ENCODE measurements around the gene CDKL1.
"Not testable (repeated sequence)": the region's sequence is repeated elsewhere in the genome, so short reads cannot be mapped to it uniquely, and the experiment has no call there.

The CDKL1 gene

DNA sequence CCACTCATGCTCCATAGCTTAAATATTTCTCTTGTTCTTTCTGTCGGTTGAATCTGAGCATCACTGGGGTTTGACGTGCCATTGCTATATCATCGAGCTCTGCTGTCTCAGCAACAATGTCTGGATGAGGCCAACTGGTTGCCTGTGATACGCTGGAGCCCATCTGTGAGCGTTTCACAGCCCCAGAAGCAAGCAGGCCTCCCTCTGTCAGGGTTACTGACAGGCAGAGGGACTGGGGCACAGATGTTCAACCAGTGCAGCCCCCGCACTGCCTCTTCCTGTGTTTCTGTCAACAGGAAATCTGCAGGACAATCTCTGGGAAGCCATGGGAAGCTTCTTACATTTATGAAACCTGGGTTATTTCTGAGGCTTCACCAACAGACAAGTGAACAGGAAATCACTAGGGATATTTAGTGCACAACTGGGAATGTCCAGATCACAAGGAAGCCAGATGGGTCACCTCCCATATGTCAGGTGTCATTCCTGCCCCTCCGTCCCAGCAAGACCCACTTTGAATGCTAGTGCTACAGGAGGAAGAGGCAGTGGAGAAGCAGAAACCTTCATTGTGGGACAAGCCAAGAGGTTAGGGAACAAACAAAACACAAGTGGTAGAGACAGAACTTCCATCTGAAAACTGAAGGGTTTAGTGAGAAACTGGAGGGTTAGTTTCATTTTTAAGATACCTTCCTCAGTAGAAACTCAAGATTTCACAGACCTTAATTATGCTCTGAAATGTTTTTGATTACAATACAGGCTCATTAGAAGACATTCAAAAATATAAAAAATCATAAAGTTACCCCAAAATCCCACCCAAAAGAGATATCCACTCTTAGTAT lies 60.5 kb downstream of the CDKL1 start:
- FAIRE-seq (no peak), DNase-seq (ENCODE audit: insufficient read length, low spot score) (no peak)

DNA sequence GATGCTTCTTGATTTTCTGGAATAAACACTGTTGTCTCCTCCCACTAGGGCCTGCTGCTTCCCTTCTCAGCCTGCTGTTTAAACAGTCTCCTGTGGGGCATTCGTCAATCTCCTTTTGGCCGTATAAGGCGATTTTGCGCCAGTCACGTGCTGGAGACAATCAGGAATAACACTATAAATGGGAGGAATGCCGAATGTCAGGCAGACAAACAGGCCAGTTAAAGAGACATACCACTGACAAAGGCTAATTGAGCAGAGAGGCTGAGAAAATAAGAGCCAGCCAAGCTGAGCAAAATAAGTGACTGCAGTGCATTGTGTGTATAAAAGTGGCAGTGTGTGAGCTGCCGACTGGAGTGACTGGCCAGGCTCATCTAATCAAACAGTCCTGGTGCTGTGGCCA lies 61.3 kb downstream of the CDKL1 start:
- DNase-seq (ENCODE audit: insufficient read length, low spot score), result no peak
- no peak for FAIRE-seq

DNA sequence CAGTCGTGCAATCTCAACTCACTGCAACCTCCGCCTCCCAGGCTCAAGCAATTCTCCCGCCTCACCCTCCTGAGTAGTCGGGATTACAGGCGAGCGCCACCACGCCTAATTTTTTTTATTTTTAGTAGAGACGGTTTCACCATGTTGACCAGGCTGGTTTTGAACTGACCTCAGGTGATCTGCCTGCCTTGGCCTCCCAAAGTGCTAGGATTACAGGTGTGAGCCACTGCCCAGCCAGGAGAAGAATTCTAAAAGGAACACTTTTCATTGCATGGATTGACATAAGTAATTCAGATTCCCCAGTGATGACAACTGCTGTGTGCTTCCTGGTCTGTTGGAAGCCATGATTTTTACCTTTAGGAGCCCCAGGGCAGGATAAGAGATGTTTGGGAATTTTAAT lies 62.5 kb downstream of the CDKL1 start:
- FAIRE-seq, result no peak

DNA sequence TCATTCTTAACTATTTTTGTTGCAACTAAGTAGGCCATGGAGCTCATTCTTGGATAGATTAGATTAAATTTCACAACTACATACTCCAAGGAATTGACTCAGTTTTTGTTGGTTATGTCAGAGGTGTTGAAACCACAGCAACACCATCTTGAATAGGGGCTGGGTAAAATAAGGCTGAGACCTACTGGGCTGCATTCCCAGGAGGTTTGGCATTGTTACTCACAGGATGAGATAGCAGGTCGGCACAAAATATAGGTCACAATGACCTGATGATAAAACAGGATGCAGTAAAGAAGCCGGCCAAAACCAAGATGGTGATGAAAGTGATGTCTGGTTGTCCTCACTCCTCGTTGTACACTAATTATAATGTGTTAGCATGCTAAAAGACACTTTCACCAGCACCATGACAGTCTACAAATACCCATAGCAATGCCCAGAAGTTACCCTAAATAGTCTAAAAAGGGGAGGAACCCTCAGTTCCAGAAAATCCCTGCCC lies 63.6 kb downstream of the CDKL1 start:
- FAIRE-seq (no peak), DNase-seq (ENCODE audit: insufficient read length, low spot score) (no peak)

More for the DNA sequence above, 62.5 kb downstream of the CDKL1 start:
- DNase-seq (ENCODE audit: insufficient read length, low spot score), result no peak

DNA sequence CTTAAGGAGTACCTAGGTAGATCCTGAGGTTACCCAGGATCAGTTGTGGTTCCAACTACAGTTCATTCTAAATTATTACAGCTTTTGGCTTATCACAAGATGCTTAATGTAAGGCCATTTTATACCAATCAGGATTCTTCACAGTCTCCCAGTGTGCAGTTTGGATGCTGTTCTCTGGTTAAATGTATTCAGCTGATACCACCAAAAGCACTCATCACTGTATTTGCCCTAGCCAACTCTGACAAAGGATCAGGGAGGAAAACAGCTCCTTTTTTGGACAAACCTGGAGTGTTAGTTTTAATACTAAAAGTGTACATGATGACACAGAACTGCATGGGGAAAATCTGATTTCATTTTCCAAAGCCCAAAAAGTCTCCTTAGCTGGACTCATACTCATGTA lies 65.1 kb downstream of the CDKL1 start:
- FAIRE-seq (no peak), DNase-seq (ENCODE audit: insufficient read length, low spot score) (no peak)

DNA sequence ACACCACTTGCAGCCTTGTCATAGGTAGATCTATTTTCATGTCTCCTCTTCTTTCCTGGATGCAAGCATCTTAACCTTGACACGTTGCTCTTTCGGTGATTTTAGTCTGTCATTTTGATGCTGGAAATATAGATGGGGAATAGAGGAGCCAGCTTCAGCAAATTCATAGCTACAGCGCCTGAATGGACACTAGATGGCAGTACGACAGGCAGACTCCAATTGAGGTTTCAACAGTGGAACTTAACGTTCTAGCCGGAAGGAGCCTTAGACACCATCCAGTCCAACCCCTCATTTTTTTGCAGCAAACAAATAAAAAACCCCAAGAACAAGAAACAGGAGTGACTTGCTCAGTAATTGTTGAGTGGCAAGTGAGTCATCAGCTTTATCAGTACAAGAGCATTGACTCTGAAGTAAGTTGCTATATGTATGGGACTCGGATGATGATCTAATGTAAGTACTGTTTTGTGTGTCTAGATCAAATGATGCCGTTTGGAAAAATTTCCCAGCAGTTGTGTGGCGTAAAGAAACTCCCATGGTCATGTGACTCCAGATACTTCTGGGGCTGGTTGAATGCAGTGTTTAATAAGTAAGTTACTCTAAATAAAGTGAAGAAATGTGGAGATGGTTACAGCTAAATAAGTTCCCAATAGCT lies 75.5 kb downstream of the CDKL1 start:
- DNase-seq (ENCODE audit: insufficient read length, low spot score) (peak; percentile 77), FAIRE-seq (peak; percentile 74)

DNA sequence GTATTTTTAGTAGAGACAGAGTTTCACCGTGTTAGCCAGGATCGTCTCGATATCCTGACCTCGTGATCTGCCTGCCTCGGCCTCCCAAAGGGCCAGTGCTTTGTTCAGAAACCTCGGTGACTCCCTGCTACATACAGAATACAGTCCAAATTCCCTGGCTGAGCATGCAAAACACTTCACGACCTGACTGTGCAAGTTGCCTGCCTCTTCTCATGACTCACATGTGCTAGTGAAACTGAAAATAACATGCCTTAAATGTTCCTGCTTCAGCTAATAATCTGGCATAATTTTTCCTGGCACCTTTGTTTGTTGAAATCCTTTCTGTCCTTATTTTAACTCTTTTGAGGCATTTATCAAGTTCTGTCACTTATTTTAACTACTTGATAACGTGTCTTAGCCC lies 76.4 kb downstream of the CDKL1 start:
- FAIRE-seq (no peak), DNase-seq (ENCODE audit: insufficient read length, low spot score) (no peak)

DNA sequence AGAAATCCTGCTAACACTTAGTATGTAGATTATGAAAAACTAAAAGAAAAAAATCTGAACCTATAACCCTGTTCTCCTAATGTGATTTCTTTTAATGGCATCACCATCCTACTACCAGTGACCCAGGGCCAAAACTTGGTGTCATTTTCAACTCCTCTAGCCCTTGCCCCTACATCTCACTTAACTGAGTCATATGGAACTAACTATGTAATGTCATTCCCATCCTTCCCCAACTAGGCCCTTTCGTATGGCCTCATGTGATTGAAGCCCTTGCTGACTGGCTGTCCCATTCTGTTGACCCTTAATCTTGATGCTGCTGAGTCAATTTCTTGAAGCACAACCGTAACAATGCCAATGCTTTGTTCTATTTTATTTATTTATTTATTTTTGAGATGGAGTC lies 77.0 kb downstream of the CDKL1 start:
- DNase-seq (ENCODE audit: insufficient read length, low spot score), result no peak
- no peak for FAIRE-seq

DNA sequence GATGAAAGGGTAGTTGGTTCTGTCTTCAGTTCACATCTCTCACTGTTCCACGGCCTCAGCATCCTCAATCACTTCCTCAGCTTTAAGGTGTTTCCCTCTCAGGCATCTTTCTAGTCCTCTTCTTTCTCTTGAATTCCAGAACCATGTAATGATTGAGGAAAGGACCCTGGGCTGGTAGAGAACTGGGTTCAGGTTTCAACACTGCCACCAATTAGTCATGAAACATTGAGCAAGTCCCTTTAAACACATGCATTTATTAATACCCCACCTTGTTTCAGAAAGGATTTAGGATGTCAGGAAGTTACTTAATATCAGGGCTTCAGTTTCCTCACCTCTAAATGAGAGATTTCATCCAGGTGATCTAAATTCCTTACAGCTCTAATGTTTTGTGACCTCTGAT lies 77.4 kb downstream of the CDKL1 start:
- no peak for DNase-seq (ENCODE audit: insufficient read length, low spot score)

DNA sequence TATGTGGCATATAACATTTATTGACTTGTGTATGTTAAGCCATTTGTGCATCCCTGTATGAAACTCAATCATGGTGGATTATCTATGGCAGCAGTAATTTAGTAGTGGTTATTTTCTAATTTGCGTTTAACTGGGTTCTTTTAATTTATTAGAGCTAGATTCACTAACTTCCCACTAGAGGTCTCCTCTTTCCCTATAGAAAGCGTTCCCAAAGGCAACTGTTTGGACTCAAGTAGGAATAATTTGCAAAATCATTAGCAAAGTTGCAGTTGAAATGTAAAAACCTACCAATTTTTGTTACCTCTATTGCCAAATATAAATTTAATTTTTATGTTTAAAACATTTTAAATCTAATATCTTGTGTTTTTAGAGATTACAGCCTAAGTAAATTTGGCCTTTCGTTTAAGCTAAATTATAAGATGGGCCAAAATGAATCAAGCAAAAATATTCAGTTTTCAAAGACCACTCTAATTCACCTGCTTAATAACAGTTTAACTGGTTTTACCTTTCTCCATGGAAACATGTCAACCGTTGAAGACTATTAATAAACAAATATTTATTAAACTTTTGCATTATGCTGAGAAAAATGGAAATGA lies 78.6 kb downstream of the CDKL1 start:
- FAIRE-seq (no peak), DNase-seq (ENCODE audit: insufficient read length, low spot score) (peak; percentile 20)

More for the DNA sequence above, 77.4 kb downstream of the CDKL1 start:
- no peak for FAIRE-seq

DNA sequence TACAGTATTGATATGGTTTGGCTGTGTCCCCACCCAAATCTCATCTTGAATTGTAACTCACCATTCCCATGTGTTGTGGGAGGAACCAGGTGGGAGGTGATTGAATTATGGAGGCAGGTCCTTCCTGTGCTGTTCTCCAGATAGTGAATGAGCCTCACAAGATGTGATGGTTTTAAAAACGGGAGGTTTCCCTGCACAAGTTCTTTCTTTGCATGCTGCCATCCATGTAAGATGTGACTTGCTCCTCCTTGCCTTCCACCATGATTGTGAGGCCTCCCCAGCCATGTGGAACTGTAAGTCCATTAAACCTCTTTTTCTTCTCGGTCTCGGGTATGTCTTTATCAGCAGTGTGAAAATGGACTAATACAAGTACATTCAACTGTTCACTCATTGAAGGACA lies 82.6 kb downstream of the CDKL1 start:
- DNase-seq (ENCODE audit: insufficient read length, low spot score), result not testable (repeated sequence)

DNA sequence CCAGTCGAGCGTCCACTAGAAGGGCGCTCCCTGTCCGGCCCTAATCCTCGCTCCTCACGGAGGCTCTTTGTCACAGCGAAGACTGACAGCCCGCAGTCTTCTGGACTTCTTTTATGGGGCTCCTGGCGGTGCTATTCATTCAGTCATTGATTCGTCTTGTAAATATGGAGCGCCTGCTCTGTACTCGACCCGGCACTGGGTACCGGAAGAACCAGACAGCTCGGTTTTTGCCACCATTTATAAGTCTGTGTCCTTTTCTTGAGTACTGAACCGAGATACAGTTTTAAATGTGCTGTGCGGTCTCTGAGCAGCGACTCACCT lies 84.0 kb downstream of the CDKL1 start:
- DNase-seq (ENCODE audit: insufficient read length, low spot score), result no peak
- FAIRE-seq, result no peak

More for the DNA sequence above, 82.6 kb downstream of the CDKL1 start:
- not testable (repeated sequence) for FAIRE-seq

DNA sequence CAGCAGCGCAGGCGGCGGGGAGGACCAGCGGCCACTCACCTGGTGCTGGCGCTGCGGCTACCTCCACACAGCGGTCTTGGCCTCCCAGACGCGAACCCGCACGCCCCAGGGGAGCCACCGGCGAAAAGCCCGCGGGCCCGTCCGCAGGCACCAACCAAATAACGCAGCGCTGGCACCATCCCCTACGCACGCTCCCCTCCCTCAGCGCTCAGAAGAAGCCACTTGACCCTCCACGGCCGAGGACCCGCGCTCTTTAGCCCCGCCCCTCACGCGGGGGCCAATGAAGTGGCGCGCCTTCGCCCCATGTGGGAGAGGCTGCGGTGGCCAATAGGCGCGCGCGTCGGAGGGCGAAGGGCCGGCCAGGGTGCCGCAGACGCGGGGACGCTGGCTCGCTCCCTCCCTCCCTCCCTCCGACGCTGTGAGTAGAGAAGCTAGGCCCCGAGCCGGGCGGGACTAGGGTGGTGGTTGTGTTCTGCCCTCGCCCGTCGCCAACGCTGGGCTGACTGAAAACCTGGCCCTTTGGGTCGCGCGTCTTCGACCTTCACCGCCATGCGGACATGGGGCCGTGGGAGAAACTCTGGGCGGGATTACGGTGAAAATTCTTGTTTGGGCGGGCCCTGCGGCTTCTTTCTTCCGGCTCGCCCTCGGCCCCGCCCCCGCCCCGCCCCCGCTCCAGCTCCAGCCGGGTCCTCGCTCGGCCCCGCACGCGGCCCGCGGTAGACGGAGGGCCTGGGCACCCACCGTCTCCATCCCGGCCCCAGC lies 84.5 kb downstream of the CDKL1 start, which contains the start of the genes DMAC2L and L2HGDH:
TSS of gene DMAC2L (plus strand) at position 353 of the 762 bp plus-strand sequence. CDS start 9,164 bp downstream, outside the sequence.
TSS of gene L2HGDH (minus strand) at position 258 of the 762 bp plus-strand sequence. CDS start at position 179, 79 bp downstream.
- DNase-seq (ENCODE audit: insufficient read length, low spot score), result peak; percentile 91
- FAIRE-seq, result peak; percentile 65

DNA sequence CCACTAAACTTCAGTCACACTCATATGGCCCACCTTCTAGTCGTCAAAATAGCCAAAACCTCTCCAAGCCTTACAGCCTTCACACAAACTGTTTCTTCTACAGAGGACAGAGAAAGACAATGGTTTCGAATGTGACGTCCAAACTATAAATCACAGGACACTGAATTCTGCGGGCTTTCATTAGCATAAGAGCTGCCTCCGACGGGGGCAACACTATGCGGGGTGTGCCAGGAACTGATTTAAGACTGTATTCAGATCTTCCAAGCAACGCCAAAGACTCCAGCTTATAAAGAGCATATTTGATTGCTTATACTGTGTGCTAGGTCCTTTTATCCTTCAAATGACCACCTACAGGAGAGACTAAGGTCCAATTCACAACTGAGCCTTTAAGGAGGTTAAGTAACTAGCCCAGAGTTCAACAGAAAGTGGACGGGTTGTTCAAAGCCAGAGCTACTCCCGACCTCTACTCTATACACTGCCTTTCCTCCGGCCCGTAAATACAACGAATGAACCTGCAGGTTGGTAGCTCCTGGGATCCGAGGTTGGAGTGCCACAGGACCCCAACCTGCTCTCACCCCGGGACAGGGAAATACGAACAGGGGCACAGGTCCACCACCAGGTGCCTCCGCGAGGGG lies 85.2 kb downstream of the CDKL1 start:
- DNase-seq (ENCODE audit: insufficient read length, low spot score), result peak; percentile 65
- FAIRE-seq, result no peak

DNA sequence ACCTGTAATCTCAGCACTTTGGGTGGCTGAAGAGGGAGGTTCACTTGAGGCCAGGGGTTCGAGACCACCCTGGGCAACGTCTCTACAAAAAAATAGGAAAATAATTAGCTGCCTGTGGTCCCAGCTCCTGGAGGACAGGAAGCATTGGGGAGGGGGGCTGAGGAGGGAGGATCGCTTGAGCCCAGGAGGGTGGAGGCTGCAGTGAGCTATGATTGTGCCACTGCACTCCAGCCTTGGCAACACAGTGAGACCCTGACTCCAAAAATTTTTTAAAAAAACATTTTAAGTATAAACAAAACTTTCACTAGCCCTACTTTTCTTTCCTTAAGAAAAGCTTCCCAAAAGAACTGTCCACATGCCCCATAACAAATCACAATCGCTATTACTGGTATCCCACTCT lies 86.2 kb downstream of the CDKL1 start:
- DNase-seq (ENCODE audit: insufficient read length, low spot score) (no peak), FAIRE-seq (no peak)

DNA sequence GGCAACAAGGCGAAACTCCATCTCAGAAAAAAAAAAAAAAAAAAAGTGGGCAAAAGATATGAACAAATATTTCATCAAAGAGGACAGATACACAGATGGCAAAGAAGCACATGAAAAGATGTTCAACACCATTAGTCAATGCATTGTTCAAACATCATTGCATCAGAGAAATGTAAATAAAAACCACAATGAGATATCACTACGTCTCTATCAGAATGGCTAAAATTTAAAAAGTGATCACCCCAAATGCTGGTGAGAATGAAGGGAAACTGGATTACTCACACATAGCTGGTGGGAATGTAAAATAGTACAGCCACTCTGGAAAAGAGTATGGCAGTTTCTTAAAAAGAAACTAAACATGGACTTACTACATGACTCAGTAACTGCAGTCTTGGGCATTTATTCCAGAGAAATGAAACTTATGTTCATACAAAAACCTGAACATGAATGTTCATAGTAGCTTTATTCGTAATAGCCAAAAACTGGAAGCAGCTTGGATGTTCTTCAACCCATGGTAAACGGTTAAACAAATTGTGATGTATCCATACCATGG lies 88.2 kb downstream of the CDKL1 start:
- FAIRE-seq (no peak), DNase-seq (ENCODE audit: insufficient read length, low spot score) (no peak)

DNA sequence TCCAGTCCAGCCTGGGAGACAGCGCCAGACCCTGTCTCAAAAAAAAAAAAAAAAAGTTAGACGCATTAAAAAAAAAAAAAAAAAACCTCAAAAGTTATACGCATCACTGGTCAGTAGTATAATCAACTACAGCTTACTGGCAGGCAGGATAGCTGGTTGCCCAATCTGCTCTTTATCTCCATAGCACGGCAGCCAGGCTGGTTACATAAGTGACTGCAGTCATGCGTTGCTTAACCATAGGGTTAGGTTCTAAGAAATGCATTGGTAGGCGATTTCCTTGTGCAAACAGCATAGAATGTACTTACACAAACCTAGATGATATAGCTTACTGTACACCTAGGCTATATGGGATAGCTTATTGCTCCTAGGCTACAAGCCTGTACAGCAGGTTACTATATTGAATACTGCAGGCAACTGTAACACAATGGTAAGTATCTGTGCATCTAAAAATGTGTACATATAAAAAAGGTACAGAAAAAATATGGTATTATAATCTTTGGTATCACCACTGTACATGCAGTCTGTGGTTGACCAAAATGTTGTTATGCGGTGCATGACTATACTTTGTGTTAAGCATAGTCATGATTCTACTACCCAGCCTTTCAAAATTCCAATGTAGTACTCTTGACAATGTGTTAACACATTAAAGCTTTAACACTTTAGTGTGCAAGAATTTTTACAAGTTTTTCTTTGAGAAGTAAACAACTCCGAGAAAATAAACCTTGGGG lies 92.8 kb downstream of the CDKL1 start:
- DNase-seq (ENCODE audit: insufficient read length, low spot score) (no peak), FAIRE-seq (no peak)

DNA sequence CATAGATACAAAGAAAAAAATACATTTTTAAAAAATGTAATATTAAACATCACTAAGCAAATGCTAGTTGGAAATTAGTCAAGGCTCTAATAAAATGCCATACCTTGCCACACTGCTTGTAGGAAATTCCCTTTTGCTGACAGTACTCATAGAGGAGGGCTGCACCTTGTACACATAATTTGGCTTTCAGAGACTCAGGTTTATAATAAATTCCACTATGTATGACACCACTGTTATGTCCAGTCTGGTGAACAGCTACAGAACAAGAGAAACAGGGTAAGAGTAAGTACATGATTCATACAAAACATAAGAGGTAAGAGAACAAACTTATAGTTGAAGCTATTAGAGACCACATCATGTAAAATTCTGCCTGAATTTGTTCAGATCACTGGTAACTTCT lies 94.8 kb downstream of the CDKL1 start:
- FAIRE-seq (no peak), DNase-seq (ENCODE audit: insufficient read length, low spot score) (no peak)

DNA sequence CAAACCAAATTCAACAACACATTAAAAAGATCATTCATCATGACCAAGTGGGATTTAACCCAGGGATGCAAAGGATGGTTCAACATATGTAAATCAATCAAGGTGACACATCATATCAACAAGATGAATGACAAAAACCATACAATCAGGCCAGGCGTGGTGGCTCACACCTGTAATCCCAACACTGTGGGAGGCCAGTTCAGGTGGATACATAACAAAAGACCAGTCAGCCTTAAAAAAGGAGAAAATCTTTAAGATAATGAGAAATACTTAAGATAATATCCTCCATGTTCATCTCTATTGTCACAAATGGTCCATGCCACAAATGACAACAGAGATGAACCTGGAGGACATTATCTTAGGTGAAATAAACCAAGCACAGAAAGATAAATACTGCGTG lies 97.1 kb downstream of the CDKL1 start:
- DNase-seq (ENCODE audit: insufficient read length, low spot score), result no peak
- FAIRE-seq, result no peak

All from HTR-8/SVneo (cell line).